ENCODE data around the gene ANTXR1.

ANTXR1 gene

GRCh38 chr2:69212238-69213028 is 199.5 kb downstream of the ANTXR1 start:
- Histone ChIP-seq H3K27ac (ENCODE audit: low read length) (no peak overlapping the region), H3K27me3 (ENCODE audit: insufficient read depth, low read length) (no peaks in the 10 kb centered on the region), H3K4me1 (ENCODE audit: insufficient read depth, low read length) (peaks cover 25% of the 10 kb centered on the region), H3K9ac (ENCODE audit: low read depth, low read length) (no peak overlapping the region), H3K4me3 (ENCODE audit: low read length) (no peak overlapping the region), H3K36me3 (ENCODE audit: insufficient read depth, low read depth, low read length) (no peaks in the 10 kb centered on the region), H3K9me3 (ENCODE audit: insufficient read depth, low read depth, low read length) (peaks cover 6% of the 10 kb centered on the region; the same call in 1 of the 2 replicates)

- no peak overlapping the region for H3K4me3 ChIP-seq (ENCODE audit: low read length)
- H3K9ac ChIP-seq (ENCODE audit: low read depth, low read length): no peak overlapping the region
- H3K27ac ChIP-seq (ENCODE audit: low read length): no peak overlapping the region
- H3K36me3 ChIP-seq (ENCODE audit: insufficient read depth, low read depth, low read length): no peaks in the 10 kb centered on the region
- H3K9me3 ChIP-seq (ENCODE audit: insufficient read depth, low read depth, low read length): no peaks in the 10 kb centered on the region
- no peaks in the 10 kb centered on the region for H3K27me3 ChIP-seq (ENCODE audit: insufficient read depth, low read length)
- peaks cover 25% of the 10 kb centered on the region for H3K4me1 ChIP-seq (ENCODE audit: insufficient read depth, low read length)
These were observed 200.2 kb downstream of the ANTXR1 start for GRCh38 chr2:69213201-69213600.

- Histone ChIP-seq H3K4me3 (ENCODE audit: low read length) (no peak overlapping the region), H3K27me3 (ENCODE audit: insufficient read depth, low read length) (no peaks in the 10 kb centered on the region), H3K36me3 (ENCODE audit: insufficient read depth, low read depth, low read length) (no peaks in the 10 kb centered on the region), H3K9ac (ENCODE audit: low read depth, low read length) (no peak overlapping the region), H3K9me3 (ENCODE audit: insufficient read depth, low read depth, low read length) (no peaks in the 10 kb centered on the region), H3K27ac (ENCODE audit: low read length) (no peak overlapping the region), H3K4me1 (ENCODE audit: insufficient read depth, low read length) (peaks cover 21% of the 10 kb centered on the region)
These were observed 200.8 kb downstream of the ANTXR1 start for GRCh38 chr2:69213782-69214181.

- Histone ChIP-seq H3K27me3 (ENCODE audit: insufficient read depth, low read length) (no peaks in the 10 kb centered on the region), H3K36me3 (ENCODE audit: insufficient read depth, low read depth, low read length) (no peaks in the 10 kb centered on the region), H3K27ac (ENCODE audit: low read length) (no peak overlapping the region), H3K9ac (ENCODE audit: low read depth, low read length) (no peak overlapping the region), H3K4me1 (ENCODE audit: insufficient read depth, low read length) (peaks cover 11% of the 10 kb centered on the region), H3K4me3 (ENCODE audit: low read length) (no peak overlapping the region), H3K9me3 (ENCODE audit: insufficient read depth, low read depth, low read length) (no peaks in the 10 kb centered on the region)
These were observed 201.9 kb downstream of the ANTXR1 start for GRCh38 chr2:69214898-69215297.

GRCh38 chr2:69216535-69217332 is 203.8 kb downstream of the ANTXR1 start:
- Histone ChIP-seq H3K4me1 (ENCODE audit: insufficient read depth, low read length) (peaks cover 1% of the 10 kb centered on the region; the same call in 1 of the 2 replicates), H3K4me3 (ENCODE audit: low read length) (no peak overlapping the region), H3K9me3 (ENCODE audit: insufficient read depth, low read depth, low read length) (no peaks in the 10 kb centered on the region), H3K9ac (ENCODE audit: low read depth, low read length) (no peak overlapping the region), H3K27me3 (ENCODE audit: insufficient read depth, low read length) (no peaks in the 10 kb centered on the region), H3K27ac (ENCODE audit: low read length) (no peak overlapping the region), H3K36me3 (ENCODE audit: insufficient read depth, low read depth, low read length) (no peaks in the 10 kb centered on the region)

- no peak overlapping the region for H3K4me3 ChIP-seq (ENCODE audit: low read length)
- no peak overlapping the region for H3K9ac ChIP-seq (ENCODE audit: low read depth, low read length)
- no peaks in the 10 kb centered on the region for H3K36me3 ChIP-seq (ENCODE audit: insufficient read depth, low read depth, low read length)
- no peaks in the 10 kb centered on the region for H3K9me3 ChIP-seq (ENCODE audit: insufficient read depth, low read depth, low read length)
- no peak overlapping the region for H3K27ac ChIP-seq (ENCODE audit: low read length)
- H3K4me1 ChIP-seq (ENCODE audit: insufficient read depth, low read length): no peaks in the 10 kb centered on the region
- no peaks in the 10 kb centered on the region for H3K27me3 ChIP-seq (ENCODE audit: insufficient read depth, low read length)
These were observed 204.5 kb downstream of the ANTXR1 start for GRCh38 chr2:69217333-69218080.

- Histone ChIP-seq H3K36me3 (ENCODE audit: insufficient read depth, low read depth, low read length) (no peaks in the 10 kb centered on the region), H3K27ac (ENCODE audit: low read length) (no peak overlapping the region), H3K9me3 (ENCODE audit: insufficient read depth, low read depth, low read length) (no peaks in the 10 kb centered on the region), H3K9ac (ENCODE audit: low read depth, low read length) (no peak overlapping the region), H3K27me3 (ENCODE audit: insufficient read depth, low read length) (no peaks in the 10 kb centered on the region), H3K4me3 (ENCODE audit: low read length) (no peak overlapping the region), H3K4me1 (ENCODE audit: insufficient read depth, low read length) (no peaks in the 10 kb centered on the region)
These were observed 208.5 kb downstream of the ANTXR1 start for GRCh38 chr2:69221512-69221911.

GRCh38 chr2:69221960-69222751 is 209.2 kb downstream of the ANTXR1 start:
- Histone ChIP-seq H3K36me3 (ENCODE audit: insufficient read depth, low read depth, low read length) (no peaks in the 10 kb centered on the region), H3K27me3 (ENCODE audit: insufficient read depth, low read length) (no peaks in the 10 kb centered on the region), H3K9ac (ENCODE audit: low read depth, low read length) (no peak overlapping the region), H3K4me3 (ENCODE audit: low read length) (no peak overlapping the region), H3K27ac (ENCODE audit: low read length) (no peak overlapping the region), H3K9me3 (ENCODE audit: insufficient read depth, low read depth, low read length) (no peaks in the 10 kb centered on the region), H3K4me1 (ENCODE audit: insufficient read depth, low read length) (no peaks in the 10 kb centered on the region)

- Histone ChIP-seq H3K27me3 (ENCODE audit: insufficient read depth, low read length) (no peaks in the 10 kb centered on the region), H3K9me3 (ENCODE audit: insufficient read depth, low read depth, low read length) (no peaks in the 10 kb centered on the region), H3K27ac (ENCODE audit: low read length) (no peak overlapping the region), H3K4me1 (ENCODE audit: insufficient read depth, low read length) (no peaks in the 10 kb centered on the region), H3K36me3 (ENCODE audit: insufficient read depth, low read depth, low read length) (no peaks in the 10 kb centered on the region), H3K4me3 (ENCODE audit: low read length) (no peak overlapping the region), H3K9ac (ENCODE audit: low read depth, low read length) (no peak overlapping the region)
These were observed 210.1 kb downstream of the ANTXR1 start for GRCh38 chr2:69222953-69223658.

- Histone ChIP-seq H3K9ac (ENCODE audit: low read depth, low read length) (no peak overlapping the region), H3K4me1 (ENCODE audit: insufficient read depth, low read length) (no peaks in the 10 kb centered on the region), H3K36me3 (ENCODE audit: insufficient read depth, low read depth, low read length) (no peaks in the 10 kb centered on the region), H3K27me3 (ENCODE audit: insufficient read depth, low read length) (no peaks in the 10 kb centered on the region), H3K27ac (ENCODE audit: low read length) (no peak overlapping the region), H3K4me3 (ENCODE audit: low read length) (no peak overlapping the region), H3K9me3 (ENCODE audit: insufficient read depth, low read depth, low read length) (no peaks in the 10 kb centered on the region)
These were observed 211.0 kb downstream of the ANTXR1 start for GRCh38 chr2:69223759-69224511.
